SK-N-SH treated with all-trans-retinoic acid at 6 μM for 48 hours (cell line): ENCODE measurements around the gene C5orf22.

Experiments used
- ATAC-seq: fragments of 200-7000 bp; cut with Tn5 transposase; 3 replicates; pipeline ENCODE4 v1.9.1; 2020; ENCODE audit warnings: mild to moderate bottlenecking, moderate library complexity
- ARNTL ChIP-seq: fragments of 450-650 bp; formaldehyde crosslinking; IDR thresholded peaks from 2 replicates; pipeline ENCODE4 v1.5.0; 2020; ENCODE audit warnings: low read depth, mild to moderate bottlenecking, moderate library complexity, borderline replicate concordance
- BACH2 ChIP-seq: fragments of 250-450 bp; sonication (Bioruptor Pico); IDR thresholded peaks from 2 replicates; pipeline ENCODE4 v1.9.0; 2021; ENCODE audit warnings: mild to moderate bottlenecking, borderline replicate concordance
- CREB5 ChIP-seq: fragments of 250-450 bp; sonication (Bioruptor Pico); IDR thresholded peaks from 2 replicates; pipeline ENCODE4 v1.5.1; 2020; ENCODE audit warnings: low read depth, mild to moderate bottlenecking, moderate library complexity
- CSDC2 ChIP-seq: fragments of 250-450 bp; sonication (Bioruptor Pico); IDR thresholded peaks from 2 replicates; pipeline ENCODE4 v1.5.0; 2020; ENCODE audit warnings: mild to moderate bottlenecking, moderate library complexity
- ISL1 ChIP-seq: fragments of 250-450 bp; sonication (Bioruptor Pico); IDR thresholded peaks from 2 replicates; pipeline ENCODE4 v2.1.2; 2022; ENCODE audit warnings: mild to moderate bottlenecking, moderate library complexity
- OSR1 ChIP-seq: fragments of 250-450 bp; sonication (Bioruptor Pico); IDR thresholded peaks from 2 replicates; pipeline ENCODE4 v1.8.0; 2022; ENCODE audit warnings: moderate library complexity, mild to moderate bottlenecking, inconsistent platforms
- PATZ1 ChIP-seq: fragments of 250-450 bp; sonication (Bioruptor Pico); IDR thresholded peaks from 2 replicates; pipeline ENCODE4 v1.8.0; 2020; ENCODE audit warnings: mild to moderate bottlenecking, moderate library complexity, borderline replicate concordance
- RARB ChIP-seq: fragments of 250-450 bp; sonication (Bioruptor Pico); IDR thresholded peaks from 2 replicates; pipeline ENCODE4 v1.8.0; 2021; ENCODE audit warnings: mild to moderate bottlenecking, moderate library complexity
- SNAI2 ChIP-seq: fragments of 250-450 bp; sonication (Bioruptor Pico); IDR thresholded peaks from 2 replicates; pipeline ENCODE4 v1.5.0; 2020; ENCODE audit warnings: mild to moderate bottlenecking, moderate library complexity
- TOX ChIP-seq: fragments of 250-450 bp; sonication (Bioruptor Pico); IDR thresholded peaks from 2 replicates; pipeline ENCODE4 v1.8.0; 2021; ENCODE audit warnings: mild to moderate bottlenecking, moderate library complexity, borderline replicate concordance
- TSHZ2 ChIP-seq: fragments of 250-450 bp; sonication (Bioruptor Pico); IDR thresholded peaks from 2 replicates; pipeline ENCODE4 v1.5.0; 2020; ENCODE audit warnings: mild to moderate bottlenecking, moderate library complexity
- ZC3H10 ChIP-seq: fragments of 250-450 bp; sonication (Bioruptor Pico); IDR thresholded peaks from 2 replicates; pipeline ENCODE4 v1.5.1; 2021; ENCODE audit warnings: mild to moderate bottlenecking, moderate library complexity
- ZFP3 ChIP-seq: fragments of 250-450 bp; sonication (Bioruptor Pico); IDR thresholded peaks from 2 replicates; pipeline ENCODE4 v1.5.0; 2020; ENCODE audit warnings: mild to moderate bottlenecking, moderate library complexity
- ZFP30 ChIP-seq: fragments of 450-650 bp; formaldehyde crosslinking; IDR thresholded peaks from 2 replicates; pipeline ENCODE4 v1.5.0; 2022; ENCODE audit warnings: mild to moderate bottlenecking, moderate library complexity
- ZNF565 ChIP-seq: fragments of 450-650 bp; formaldehyde crosslinking; conservative IDR thresholded peaks from 2 replicates; pipeline ENCODE4 v1.5.0; 2020; ENCODE audit warnings: low read depth, mild to moderate bottlenecking, moderate library complexity
- ZNF70 ChIP-seq: fragments of 450-650 bp; formaldehyde crosslinking; IDR thresholded peaks from 2 replicates; pipeline ENCODE4 v1.5.0; 2020; ENCODE audit warnings: mild to moderate bottlenecking, moderate library complexity
- ZNF8 ChIP-seq: fragments of 450-650 bp; formaldehyde crosslinking; IDR thresholded peaks from 2 replicates; pipeline ENCODE4 v1.5.0; 2020; ENCODE audit warnings: mild to moderate bottlenecking, moderate library complexity
- TF ChIP-seq, protein P1 (sequence below): fragments of 250-450 bp; sonication (Bioruptor Pico); IDR thresholded peaks from 2 replicates; pipeline ENCODE4 v1.8.0; 2021; ENCODE audit warnings: low read depth, mild to moderate bottlenecking, moderate library complexity, borderline replicate concordance
- TF ChIP-seq, protein P2 (sequence below): fragments of 250-450 bp; sonication (Bioruptor Pico); IDR thresholded peaks from 2 replicates; pipeline ENCODE4 v1.5.1; 2021; ENCODE audit warnings: mild to moderate bottlenecking, moderate library complexity

C5orf22 gene

DNA sequence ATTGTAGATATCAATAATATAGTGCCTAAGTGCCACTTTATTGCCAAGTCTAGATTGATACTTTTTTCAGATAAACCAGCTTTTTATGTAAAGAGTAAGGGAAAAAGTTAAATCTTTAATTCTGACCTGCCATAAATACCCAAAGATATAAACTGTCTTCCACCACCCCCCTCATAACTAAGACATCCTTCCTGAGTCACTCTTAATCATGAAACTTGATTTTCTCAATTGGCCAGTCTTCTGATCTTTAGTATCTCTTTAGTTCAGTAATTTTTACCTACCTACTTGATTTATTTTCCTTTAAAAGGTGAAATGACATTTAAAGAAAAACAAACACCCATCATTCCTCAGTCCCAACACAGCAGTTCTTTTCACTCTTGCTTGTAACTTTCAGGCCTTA, 21.8 kb downstream of the C5orf22 start:
- TF ChIP-seq SNAI2 (CRISPR knock-in tag) (no peak), ISL1 (CRISPR knock-in tag) (no peak)
- ATAC-seq: no peak

- TF ChIP-seq ZNF70 (CRISPR knock-in tag) (no peak), ZFP30 (CRISPR knock-in tag) (no peak), CSDC2 (no peak), PATZ1 (no peak), RARB (CRISPR knock-in tag) (no peak), TOX (CRISPR knock-in tag) (no peak)
- TF ChIP-seq, protein P1, sequence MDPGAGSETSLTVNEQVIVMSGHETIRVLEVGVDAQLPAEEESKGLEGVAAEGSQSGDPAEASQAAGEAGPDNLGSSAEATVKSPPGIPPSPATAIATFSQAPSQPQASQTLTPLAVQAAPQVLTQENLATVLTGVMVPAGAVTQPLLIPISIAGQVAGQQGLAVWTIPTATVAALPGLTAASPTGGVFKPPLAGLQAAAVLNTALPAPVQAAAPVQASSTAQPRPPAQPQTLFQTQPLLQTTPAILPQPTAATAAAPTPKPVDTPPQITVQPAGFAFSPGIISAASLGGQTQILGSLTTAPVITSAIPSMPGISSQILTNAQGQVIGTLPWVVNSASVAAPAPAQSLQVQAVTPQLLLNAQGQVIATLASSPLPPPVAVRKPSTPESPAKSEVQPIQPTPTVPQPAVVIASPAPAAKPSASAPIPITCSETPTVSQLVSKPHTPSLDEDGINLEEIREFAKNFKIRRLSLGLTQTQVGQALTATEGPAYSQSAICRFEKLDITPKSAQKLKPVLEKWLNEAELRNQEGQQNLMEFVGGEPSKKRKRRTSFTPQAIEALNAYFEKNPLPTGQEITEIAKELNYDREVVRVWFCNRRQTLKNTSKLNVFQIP (CRISPR knock-in tag): no peak
- TF ChIP-seq, all 23 proteins: peak for 0
- no peak for ATAC-seq
Observed at GRCh38 chr5:31554552-31554951, 22.5 kb downstream of the C5orf22 start.

- TF ChIP-seq BACH2 (CRISPR knock-in tag) (no peak), ZNF565 (CRISPR knock-in tag) (no peak), ZFP3 (no peak), ZNF70 (CRISPR knock-in tag) (no peak), CREB5 (CRISPR knock-in tag) (no peak)
- peak; percentile 52; the same call in 2 of the 3 replicates for ATAC-seq
Observed at GRCh38 chr5:31556461-31556860, 24.4 kb downstream of the C5orf22 start.

DNA sequence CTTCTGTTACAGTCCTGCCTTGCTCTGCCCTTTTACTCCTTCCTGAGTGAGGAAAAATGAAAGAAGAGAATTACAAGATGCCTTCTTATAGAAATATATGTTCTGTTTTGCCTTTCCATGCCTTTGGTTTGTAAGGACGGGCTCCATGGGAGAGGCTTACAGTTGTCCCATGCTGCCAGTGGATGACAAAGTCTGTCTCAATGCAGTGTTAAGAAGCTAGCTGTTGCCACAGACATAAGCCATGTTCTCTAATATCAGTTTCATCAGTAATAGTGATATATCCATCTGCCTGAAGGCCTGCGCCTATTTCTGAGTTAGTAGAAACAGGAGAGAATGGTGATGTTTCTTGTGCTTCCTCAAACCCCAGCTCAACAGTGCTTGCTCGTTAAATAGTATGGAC, 27.8 kb downstream of the C5orf22 start:
- ATAC-seq: no peak
- TF ChIP-seq ZFP30 (CRISPR knock-in tag) (no peak), ZNF8 (CRISPR knock-in tag) (no peak), ZNF565 (CRISPR knock-in tag) (no peak), ZC3H10 (CRISPR knock-in tag) (no peak), CREB5 (CRISPR knock-in tag) (no peak), ARNTL (CRISPR knock-in tag) (no peak), PATZ1 (no peak), RARB (CRISPR knock-in tag) (no peak), ISL1 (CRISPR knock-in tag) (no peak), SNAI2 (CRISPR knock-in tag) (no peak), BACH2 (CRISPR knock-in tag) (no peak), ZFP3 (no peak), OSR1 (CRISPR knock-in tag) (no peak), ZNF70 (CRISPR knock-in tag) (no peak), TSHZ2 (no peak), TOX (CRISPR knock-in tag) (no peak)
- TF ChIP-seq, protein P2, sequence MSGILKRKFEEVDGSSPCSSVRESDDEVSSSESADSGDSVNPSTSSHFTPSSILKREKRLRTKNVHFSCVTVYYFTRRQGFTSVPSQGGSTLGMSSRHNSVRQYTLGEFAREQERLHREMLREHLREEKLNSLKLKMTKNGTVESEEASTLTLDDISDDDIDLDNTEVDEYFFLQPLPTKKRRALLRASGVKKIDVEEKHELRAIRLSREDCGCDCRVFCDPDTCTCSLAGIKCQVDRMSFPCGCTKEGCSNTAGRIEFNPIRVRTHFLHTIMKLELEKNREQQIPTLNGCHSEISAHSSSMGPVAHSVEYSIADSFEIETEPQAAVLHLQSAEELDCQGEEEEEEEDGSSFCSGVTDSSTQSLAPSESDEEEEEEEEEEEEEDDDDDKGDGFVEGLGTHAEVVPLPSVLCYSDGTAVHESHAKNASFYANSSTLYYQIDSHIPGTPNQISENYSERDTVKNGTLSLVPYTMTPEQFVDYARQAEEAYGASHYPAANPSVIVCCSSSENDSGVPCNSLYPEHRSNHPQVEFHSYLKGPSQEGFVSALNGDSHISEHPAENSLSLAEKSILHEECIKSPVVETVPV (CRISPR knock-in tag): no peak
- TF ChIP-seq, protein P1 (CRISPR knock-in tag): no peak
